PC-3 (cell line): ENCODE measurements around the gene PILRA. TPM values are rescaled to one million over a fixed set of nuclear protein-coding genes. Genes with fewer than 3 reads are reported as not detected.
A peak's percentile ranks its signal among the peaks of the same experiment; 100 is the strongest.

ENCODE experiments used
- ATAC-seq: fragments of 200-7000 bp; cut with Tn5 transposase; 2 replicates; pipeline ENCODE4 v1.9.1; 2020; ENCODE audit warnings: mild to moderate bottlenecking, moderate library complexity
- BruUV-seq: library from RNA; stranded (reverse); fragments of 400-500 nt; replicated peaks from 2 replicates; lab custom pipeline; 2021; lab: Mats Ljungman, UMichigan
- CTCF ChIA-PET: fragments of 300-600 bp; sonication (Branson Sonifier 250); formaldehyde crosslinking; loops from one replicate; lab custom pipeline; 2022; ENCODE audit warnings: antibody characterized with exemption; lab: Charles Lee
- POLR2A ChIA-PET: fragments of 300-600 bp; sonication (Branson Sonifier 250); formaldehyde crosslinking; loops from one replicate; lab custom pipeline; 2022; ENCODE audit warnings: antibody characterized with exemption; ENCODE audit not compliant: unreplicated experiment; lab: Charles Lee
- DNase-seq: peaks from one replicate; pipeline ENCODE4 v3.0.0-alpha.2; 2015
- H2AFZ ChIP-seq: fragments of 300-600 bp; sonication (generic); 2 replicates; pipeline ENCODE4 v1.6.0; 2016; ENCODE audit warnings: antibody characterized with exemption, low read length
- H3F3A ChIP-seq: fragments of 300-600 bp; sonication (generic); one replicate; pipeline ENCODE4 v1.6.0; 2017; ENCODE audit warnings: antibody characterized with exemption, low read length, control low read depth, mild to moderate bottlenecking; ENCODE audit not compliant: unreplicated experiment
- H3K27ac ChIP-seq: fragments of 300-600 bp; sonication (generic); 2 replicates; pipeline ENCODE4 v1.5.1; 2016; ENCODE audit warnings: mild to moderate bottlenecking, low read length
- H3K27me3 ChIP-seq: fragments of 300-600 bp; sonication (generic); 2 replicates; pipeline ENCODE4 v1.6.1; 2016; ENCODE audit warnings: low read length, mixed read lengths
- H3K36me3 ChIP-seq: fragments of 300-600 bp; sonication (generic); 2 replicates; pipeline ENCODE4 v1.6.1; 2016; ENCODE audit warnings: low read depth, mixed run types, low read length, mixed read lengths
- H3K4me1 ChIP-seq: fragments of 300-600 bp; sonication (generic); 2 replicates; pipeline ENCODE4 v1.5.1; 2016; ENCODE audit warnings: low read length; ENCODE audit not compliant: insufficient read depth
- H3K4me2 ChIP-seq: fragments of 300-600 bp; sonication (generic); 2 replicates; pipeline ENCODE4 v1.6.0; 2016; ENCODE audit warnings: low read length
- H3K4me3 ChIP-seq: fragments of 300-600 bp; sonication (generic); 2 replicates; pipeline ENCODE4 v1.5.1; 2016; ENCODE audit warnings: mild to moderate bottlenecking, low read length, mixed read lengths
- H3K79me2 ChIP-seq: fragments of 300-600 bp; sonication (generic); 2 replicates; pipeline ENCODE4 v1.6.1; 2017; ENCODE audit warnings: low read length, mixed read lengths
- H3K9ac ChIP-seq: fragments of 300-600 bp; sonication (generic); 2 replicates; pipeline ENCODE4 v1.6.0; 2016; ENCODE audit warnings: mild to moderate bottlenecking, low read length
- H3K9me2 ChIP-seq: fragments of 300-600 bp; sonication (generic); replicated peaks from 2 replicates; pipeline ENCODE4 v1.6.1; 2016; ENCODE audit warnings: mixed run types, low read length, mixed read lengths
- H3K9me3 ChIP-seq: fragments of 300-600 bp; sonication (generic); 2 replicates; pipeline ENCODE4 v1.6.1; 2016; ENCODE audit warnings: low read length, mixed read lengths
- H4K20me1 ChIP-seq: fragments of 300-600 bp; sonication (generic); 2 replicates; pipeline ENCODE4 v1.6.1; 2016; ENCODE audit warnings: low read length, mixed read lengths
- EZH2 ChIP-seq: fragments of 300-600 bp; sonication (generic); IDR thresholded peaks from one replicate; pipeline ENCODE4 v1.6.1; 2017; ENCODE audit warnings: antibody characterized with exemption, mild to moderate bottlenecking, low read length; ENCODE audit not compliant: unreplicated experiment
- EZH2phosphoT487 ChIP-seq: fragments of 300-600 bp; sonication (generic); IDR thresholded peaks from 2 replicates; pipeline ENCODE4 v1.6.1; 2018; ENCODE audit warnings: mild to moderate bottlenecking, antibody characterized with exemption, low read length, borderline replicate concordance
- intact Hi-C: fragments of 100-400 bp; cut with micrococcal nuclease; formaldehyde crosslinking; loops from 2 replicates; pipeline ENCODE4 v1.9.0; 2023
- total RNA-seq: library from RNA; depleted of rRNA; stranded (reverse); fragments of >200 nt; gene quantifications from 2 replicates; pipeline ENCODE4 v1.2.3, GENCODE V29; 2014
- TF ChIP-seq, protein P1 (sequence below): fragments of 300-600 bp; sonication (generic); conservative IDR thresholded peaks from 2 replicates; pipeline ENCODE4 v1.5.1; 2017; ENCODE audit warnings: antibody characterized with exemption, low read depth, mild to moderate bottlenecking, low read length

Gene PILRA
- total RNA-seq, 1 experiment from 2014 or later = 1.9 TPM

DNA sequence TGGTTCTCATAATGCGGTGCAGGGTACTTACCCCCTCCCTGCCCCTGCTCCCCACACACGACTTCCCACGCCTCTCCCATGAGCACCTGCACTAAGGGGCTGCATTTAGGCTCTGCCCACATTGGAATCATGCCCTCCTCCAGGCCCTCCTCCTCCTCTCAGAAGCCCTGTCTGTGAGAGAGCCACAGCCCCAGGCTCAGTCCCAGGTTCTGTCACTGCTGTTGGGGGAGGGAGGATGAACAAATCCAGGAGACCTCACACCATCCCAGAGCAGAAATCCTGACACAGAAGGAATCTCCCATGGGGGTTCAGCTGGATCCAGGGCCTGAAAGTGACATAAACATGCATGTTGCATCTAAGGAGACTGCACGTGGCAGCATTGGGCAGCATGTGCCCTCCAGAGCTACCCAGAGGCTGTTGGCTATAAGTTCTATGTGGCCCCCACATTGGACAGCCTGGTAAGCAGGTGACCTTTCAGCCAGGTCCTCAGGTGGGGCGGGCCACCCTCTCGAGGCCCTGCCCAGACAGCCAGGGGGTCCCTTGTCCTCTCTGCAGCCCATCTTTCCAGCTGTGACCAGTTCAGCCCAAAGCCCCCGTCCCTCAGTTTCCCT is 1.6 kb upstream of the PILRA start:
- CTCF ChIA-PET = no interaction called here
- BruUV-seq = no TSS peak
- ATAC-seq = peak; percentile 9
- POLR2A ChIA-PET = no interaction called here
- Histone ChIP-seq H2AFZ (no peak overlapping the region), H3K9ac (no peak overlapping the region), H3K9me3 (no peaks in the 10 kb centered on the region), H3K27me3 (no peaks in the 10 kb centered on the region), H3K27ac (no peak overlapping the region), H3K36me3 (no peaks in the 10 kb centered on the region), H3K4me2 (no peak overlapping the region), H3F3A (no peaks in the 10 kb centered on the region), H4K20me1 (no peaks in the 10 kb centered on the region), H3K4me1 (no peaks in the 10 kb centered on the region), H3K79me2 (no peaks in the 10 kb centered on the region), H3K4me3 (no peak overlapping the region), H3K9me2 (no peaks in the 10 kb centered on the region)
- intact Hi-C loops = no loop called here
- no peak for DNase-seq
- TF ChIP-seq, protein P1, sequence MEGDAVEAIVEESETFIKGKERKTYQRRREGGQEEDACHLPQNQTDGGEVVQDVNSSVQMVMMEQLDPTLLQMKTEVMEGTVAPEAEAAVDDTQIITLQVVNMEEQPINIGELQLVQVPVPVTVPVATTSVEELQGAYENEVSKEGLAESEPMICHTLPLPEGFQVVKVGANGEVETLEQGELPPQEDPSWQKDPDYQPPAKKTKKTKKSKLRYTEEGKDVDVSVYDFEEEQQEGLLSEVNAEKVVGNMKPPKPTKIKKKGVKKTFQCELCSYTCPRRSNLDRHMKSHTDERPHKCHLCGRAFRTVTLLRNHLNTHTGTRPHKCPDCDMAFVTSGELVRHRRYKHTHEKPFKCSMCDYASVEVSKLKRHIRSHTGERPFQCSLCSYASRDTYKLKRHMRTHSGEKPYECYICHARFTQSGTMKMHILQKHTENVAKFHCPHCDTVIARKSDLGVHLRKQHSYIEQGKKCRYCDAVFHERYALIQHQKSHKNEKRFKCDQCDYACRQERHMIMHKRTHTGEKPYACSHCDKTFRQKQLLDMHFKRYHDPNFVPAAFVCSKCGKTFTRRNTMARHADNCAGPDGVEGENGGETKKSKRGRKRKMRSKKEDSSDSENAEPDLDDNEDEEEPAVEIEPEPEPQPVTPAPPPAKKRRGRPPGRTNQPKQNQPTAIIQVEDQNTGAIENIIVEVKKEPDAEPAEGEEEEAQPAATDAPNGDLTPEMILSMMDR = no peak
- TF ChIP-seq EZH2 (no peak), EZH2phosphoT487 (no peak)

DNA sequence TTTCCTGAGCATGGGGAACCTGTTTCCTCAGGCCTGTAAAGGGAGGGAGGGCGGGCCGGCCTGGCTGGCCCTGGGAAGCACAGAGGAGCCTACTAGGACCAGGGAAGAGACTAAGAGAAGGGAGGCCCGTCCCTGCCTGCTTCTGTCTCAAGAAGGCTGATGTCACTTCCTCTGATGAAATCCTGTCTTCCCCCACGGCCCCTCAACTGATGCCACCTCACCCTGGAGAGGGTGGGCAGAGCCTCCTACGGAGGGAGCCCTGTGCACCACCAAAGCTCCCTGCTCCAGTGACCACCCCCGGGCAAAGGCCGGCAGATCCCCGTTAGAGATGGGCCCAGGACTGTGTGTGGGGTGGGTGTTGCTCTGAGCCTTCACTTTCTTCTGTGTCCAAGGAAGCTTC is 1.0 kb upstream of the PILRA start:
- no peaks in the 10 kb centered on the region for H4K20me1 ChIP-seq
- ChIA-PET CTCF (no interaction called here), POLR2A (no interaction called here)
- ATAC-seq (no peak; the same call in 1 of the 2 replicates), DNase-seq (no peak)
- H3K9ac ChIP-seq = no peak overlapping the region
- H3K27ac ChIP-seq = no peak overlapping the region
- no peaks in the 10 kb centered on the region for H3K4me1 ChIP-seq
- intact Hi-C loops = no loop called here
- no peak overlapping the region for H3K4me2 ChIP-seq
- H3F3A ChIP-seq = no peaks in the 10 kb centered on the region
- H3K79me2 ChIP-seq = no peaks in the 10 kb centered on the region
- H3K9me2 ChIP-seq = no peaks in the 10 kb centered on the region
- no TSS peak for BruUV-seq
- H3K36me3 ChIP-seq = no peaks in the 10 kb centered on the region
- no peaks in the 10 kb centered on the region for H3K9me3 ChIP-seq
- H3K4me3 ChIP-seq = no peak overlapping the region
- TF ChIP-seq EZH2 = no peak
- TF ChIP-seq, protein P1 = no peak
- no peak for TF ChIP-seq EZH2phosphoT487
- H2AFZ ChIP-seq = no peak overlapping the region
- H3K27me3 ChIP-seq = no peaks in the 10 kb centered on the region

DNA sequence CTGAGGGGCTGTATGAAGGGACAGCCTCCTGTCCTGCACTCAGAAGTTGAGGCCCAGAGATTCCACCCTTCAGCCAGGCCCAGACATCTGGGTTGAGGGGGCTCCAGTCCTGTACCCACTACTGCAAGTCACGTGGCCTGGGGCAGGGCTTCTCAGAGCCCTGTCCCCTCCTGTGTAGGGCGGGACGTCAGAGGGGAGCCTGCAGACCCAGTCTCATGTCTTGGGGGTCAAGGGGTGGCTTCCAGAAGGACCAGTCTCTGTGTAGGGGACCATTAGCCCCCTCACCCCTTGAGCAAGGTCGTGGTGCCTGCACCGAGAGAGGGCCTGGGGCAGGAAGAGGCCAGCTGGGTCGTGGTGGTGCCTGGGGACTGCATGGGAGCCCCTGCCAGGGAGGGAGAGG is 593 bp upstream of the PILRA start:
- CTCF ChIA-PET = no interaction called here
- ATAC-seq = no peak

More for the DNA sequence above, 593 bp upstream of the PILRA start:
- Histone ChIP-seq H3K27ac (no peak overlapping the region), H3K79me2 (no peaks in the 10 kb centered on the region), H3K4me1 (no peaks in the 10 kb centered on the region), H3K4me3 (no peak overlapping the region), H2AFZ (no peak overlapping the region), H3K9me3 (no peaks in the 10 kb centered on the region), H3K27me3 (no peaks in the 10 kb centered on the region), H3K9ac (no peak overlapping the region), H3K9me2 (no peaks in the 10 kb centered on the region), H3K4me2 (no peak overlapping the region), H3F3A (no peaks in the 10 kb centered on the region), H4K20me1 (no peaks in the 10 kb centered on the region), H3K36me3 (no peaks in the 10 kb centered on the region)
- intact Hi-C loops = no loop called here
- TF ChIP-seq, protein P1 = no peak
- no peak for TF ChIP-seq EZH2phosphoT487
- no peak for TF ChIP-seq EZH2
- POLR2A ChIA-PET = no interaction called here
- no peak for DNase-seq
- no TSS peak for BruUV-seq
